Stomach (tissue), 9 donors: Measurements from ENCODE around the gene SLAMF6. TPM values are rescaled to one million over a fixed set of nuclear protein-coding genes. Genes with fewer than 3 reads are reported as not detected.
A peak's percentile ranks its signal among the peaks of the same experiment; 100 is the strongest.

Experiments used
- DNase-seq, 2 donors: peaks; one replicate each; pipeline versions ENCODE4 v3.0.0 to v3.0.0-alpha.2; 2013 to 2019
- H3K27ac ChIP-seq, 5 donors: fragments of 200-600 bp in 4 of 5; sonication (generic) in 4 of 5; one replicate each; pipeline ENCODE4 v1.5.1; 2013 to 2019; ENCODE audit warnings: mild to moderate bottlenecking in 1 of 5, moderate library complexity in 1 of 5
- H3K27me3 ChIP-seq, 3 donors: fragments of 200-600 bp; sonication (generic); one replicate each; pipeline ENCODE4 v1.5.1; 2017 to 2019; ENCODE audit warnings: mixed run types in 1 of 3
- H3K36me3 ChIP-seq, 4 donors: fragments of 200-600 bp; sonication (generic); 1 replicate in 3 of 4; 2 replicates in 1 of 4; pipeline ENCODE4 v1.5.1; 2016 to 2019
- H3K4me1 ChIP-seq, 4 donors: fragments of 200-600 bp; sonication (generic); one replicate each; pipeline ENCODE4 v1.5.1; 2016 to 2019
- H3K4me3 ChIP-seq, 4 donors: fragments of 200-600 bp; sonication (generic) in 3 of 4; one replicate each; pipeline ENCODE4 v1.5.1; 2016 to 2019; ENCODE audit warnings: mild to moderate bottlenecking in 1 of 4
- H3K9me3 ChIP-seq, 4 donors: fragments of 200-600 bp; sonication (generic); one replicate each; pipeline ENCODE4 v1.5.1; 2016 to 2019
- EP300 ChIP-seq: sonication (generic); formaldehyde crosslinking; IDR thresholded peaks from one replicate; pipeline ENCODE4 v1.6.1; 2017; ENCODE audit warnings: antibody characterized with exemption
- POLR2A ChIP-seq, 4 donors: fragments of 450-650 bp; IDR thresholded peaks; one replicate each; pipeline ENCODE4 v1.6.1; 2016; ENCODE audit warnings: antibody characterized with exemption in 4 of 4, control low read depth in 2 of 4, mild to moderate bottlenecking in 1 of 4, moderate library complexity in 1 of 4
- POLR2AphosphoS5 ChIP-seq, 3 donors: sonication (generic); formaldehyde crosslinking; IDR thresholded peaks; one replicate each; pipeline ENCODE4 v1.6.1; 2016; ENCODE audit warnings: antibody characterized with exemption in 3 of 3
- WGBS, 5 donors: extraction: QIAGEN DNeasy Blood & Tissue Kit in 3 of 5; methylation state at CpG; one replicate each; pipeline versions ENCODE4 v1.1.5 to v1.1.7; 2013 to 2018; 5-methylcytosine and 5-hydroxymethylcytosine counted together
- intact Hi-C: fragments of 100-400 bp; cut with DNase I; formaldehyde crosslinking; loops from one replicate; pipeline ENCODE4 v1.15.1; 2023; ENCODE audit warnings: low total_unique reads
- polyA plus RNA-seq, 3 donors: library from polyadenylated mRNA; stranded (reverse); fragments of 200-250 nt; gene quantifications; one replicate each; pipeline ENCODE4 v1.2.3, GENCODE V29; 2013
- total RNA-seq, 5 donors: library from RNA; depleted of rRNA; stranded (reverse); fragments of >200 nt; gene quantifications; one replicate each; pipeline versions ENCODE4 v1.1.0 to v1.2.3, GENCODE V29; 2014 to 2016
- TF ChIP-seq, protein P1 (sequence below), 7 experiments: fragments of 450-650 bp in 4 of 7; fragments of 200-600 bp in 3 of 7; sonication (generic) in 3 of 7; IDR thresholded peaks; one replicate each; pipeline ENCODE4 v1.5.1; 2016 to 2019; ENCODE audit warnings: antibody characterized with exemption in 7 of 7, control low read depth in 2 of 7, mild to moderate bottlenecking in 1 of 7
- donor health status: healthy with polysubstance abuse.
- donor health status: Bipolar disorder and iron deficiency.
- donor health status: healthy.

Gene SLAMF6
- total and polyA plus RNA-seq, 8 donors, result 0.19 to 18.1 (median 1.1) TPM; not detected in 1

- no peak overlapping the region for H3K27ac ChIP-seq
- H3K36me3 ChIP-seq, result no peaks in the 10 kb centered on the region
- DNase-seq, result peak in 1 of 2 donors; percentile 28
- peaks cover 0 to 15% (median 2%) of the 10 kb centered on the region in 4 donors for H3K9me3 ChIP-seq
- H3K4me1 ChIP-seq, result no peaks in the 10 kb centered on the region
- no peaks in the 10 kb centered on the region for H3K27me3 ChIP-seq
- intact Hi-C loops, result no loop called here
- TF ChIP-seq POLR2A (IDR thresholded peaks at IDR 0.05), result no peak
- TF ChIP-seq, protein P1, sequence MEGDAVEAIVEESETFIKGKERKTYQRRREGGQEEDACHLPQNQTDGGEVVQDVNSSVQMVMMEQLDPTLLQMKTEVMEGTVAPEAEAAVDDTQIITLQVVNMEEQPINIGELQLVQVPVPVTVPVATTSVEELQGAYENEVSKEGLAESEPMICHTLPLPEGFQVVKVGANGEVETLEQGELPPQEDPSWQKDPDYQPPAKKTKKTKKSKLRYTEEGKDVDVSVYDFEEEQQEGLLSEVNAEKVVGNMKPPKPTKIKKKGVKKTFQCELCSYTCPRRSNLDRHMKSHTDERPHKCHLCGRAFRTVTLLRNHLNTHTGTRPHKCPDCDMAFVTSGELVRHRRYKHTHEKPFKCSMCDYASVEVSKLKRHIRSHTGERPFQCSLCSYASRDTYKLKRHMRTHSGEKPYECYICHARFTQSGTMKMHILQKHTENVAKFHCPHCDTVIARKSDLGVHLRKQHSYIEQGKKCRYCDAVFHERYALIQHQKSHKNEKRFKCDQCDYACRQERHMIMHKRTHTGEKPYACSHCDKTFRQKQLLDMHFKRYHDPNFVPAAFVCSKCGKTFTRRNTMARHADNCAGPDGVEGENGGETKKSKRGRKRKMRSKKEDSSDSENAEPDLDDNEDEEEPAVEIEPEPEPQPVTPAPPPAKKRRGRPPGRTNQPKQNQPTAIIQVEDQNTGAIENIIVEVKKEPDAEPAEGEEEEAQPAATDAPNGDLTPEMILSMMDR (IDR thresholded peaks at IDR 0.05), result peak in 2 of 7 experiments; percentile 22 to 23
- 80 to 95% (median 91%) methylated on average over 3 of the region's 3 CpGs for WGBS, 5 donors
- H3K4me3 ChIP-seq, result no peak overlapping the region
Observed at GRCh38 chr1:160494620-160495019, 28.4 kb downstream of the SLAMF6 start.

DNA sequence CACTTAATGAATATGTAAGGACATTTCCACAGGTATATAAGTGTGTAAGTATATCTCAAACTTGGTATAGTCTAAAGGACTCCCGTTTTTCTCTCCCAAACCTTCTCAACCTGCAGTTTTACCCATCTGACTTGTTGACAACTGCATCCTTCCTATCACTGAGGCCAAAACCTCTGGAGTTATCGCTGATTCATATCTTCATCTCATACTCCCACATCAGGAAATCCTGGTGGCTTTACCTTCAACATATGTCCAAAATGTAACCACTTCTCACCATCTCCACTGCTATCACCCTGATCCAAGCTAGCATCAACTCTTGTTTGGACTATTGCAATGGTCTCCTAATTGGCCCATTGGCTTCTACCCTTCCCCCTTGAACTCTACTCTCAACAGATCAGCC is 30.4 kb downstream of the SLAMF6 start:
- no peak for DNase-seq
- no peak for TF ChIP-seq EP300
- TF ChIP-seq, protein P1 (IDR thresholded peaks at IDR 0.05), result no peak
- TF ChIP-seq POLR2A (IDR thresholded peaks at IDR 0.05), result no peak
- TF ChIP-seq POLR2AphosphoS5 (IDR thresholded peaks at IDR 0.05), result no peak
- no peak overlapping the region for H3K27ac ChIP-seq
- no peaks in the 10 kb centered on the region for H3K36me3 ChIP-seq
- H3K4me3 ChIP-seq, result no peak overlapping the region
- no peaks in the 10 kb centered on the region for H3K27me3 ChIP-seq
- 76 to 92% (median 85%) methylated on average over 2 of the region's 2 CpGs for WGBS, 5 donors
- H3K9me3 ChIP-seq, result peaks cover 0 to 3% (median 0%) of the 10 kb centered on the region in 4 donors
- no peaks in the 10 kb centered on the region for H3K4me1 ChIP-seq
- intact Hi-C loops, result no loop called here

GRCh38 chr1:160491981-160492380 is 31.1 kb downstream of the SLAMF6 start:
- intact Hi-C loops, result no loop called here
- 93 to 98% (median 95%) methylated on average over 3 of the region's 3 CpGs for WGBS, 5 donors
- no peak overlapping the region for H3K27ac ChIP-seq

GRCh38 chr1:160491017-160491416 is 32.0 kb downstream of the SLAMF6 start:
- no peaks in the 10 kb centered on the region for H3K36me3 ChIP-seq
- TF ChIP-seq POLR2AphosphoS5 (IDR thresholded peaks at IDR 0.05) (no peak), POLR2A (IDR thresholded peaks at IDR 0.05) (no peak), EP300 (no peak)
- TF ChIP-seq, protein P1 (IDR thresholded peaks at IDR 0.05), result no peak
- intact Hi-C loops, result no loop called here
- no peak for DNase-seq
- no peaks in the 10 kb centered on the region for H3K4me1 ChIP-seq
- H3K4me3 ChIP-seq, result no peak overlapping the region
- WGBS, 5 donors, result 70 to 92% (median 90%) methylated on average over 4 of the region's 4 CpGs
- peaks cover 0 to 3% (median 0%) of the 10 kb centered on the region in 4 donors for H3K9me3 ChIP-seq
- no peaks in the 10 kb centered on the region for H3K27me3 ChIP-seq
- no peak overlapping the region for H3K27ac ChIP-seq

More at GRCh38 chr1:160491981-160492380, 31.1 kb downstream of the SLAMF6 start:
- Histone ChIP-seq H3K27me3 (no peaks in the 10 kb centered on the region), H3K36me3 (no peaks in the 10 kb centered on the region), H3K9me3 (peaks cover 0 to 3% (median 0%) of the 10 kb centered on the region in 4 donors), H3K4me3 (no peak overlapping the region), H3K4me1 (no peaks in the 10 kb centered on the region)
- TF ChIP-seq POLR2A (IDR thresholded peaks at IDR 0.05) (no peak), EP300 (no peak), POLR2AphosphoS5 (IDR thresholded peaks at IDR 0.05) (no peak)
- TF ChIP-seq, protein P1 (IDR thresholded peaks at IDR 0.05), result no peak
- DNase-seq, result no peak
